ENCODE data around the gene QRICH1.

- TF ChIP-seq CTCF (IDR thresholded peaks at IDR 0.05) = no peak
- TF ChIP-seq ATF2 (CRISPR knock-in tag; IDR thresholded peaks at IDR 0.05; ENCODE audit: borderline replicate concordance, low read depth) = no peak
- TF ChIP-seq USF2 (CRISPR knock-in tag; IDR thresholded peaks at IDR 0.05) = no peak
- TF ChIP-seq ATF3 (CRISPR knock-in tag; conservative IDR thresholded peaks at IDR 0.05) = no peak
Measured at GRCh38 chr3:49131040-49131439, 37.2 kb upstream of the QRICH1 start.

Data from WTC11 (cell line).